GF-D8 (cell line): ENCODE results near the gene GSK3B.
A peak's percentile ranks its signal among the peaks of the same experiment; 100 is the strongest.

ENCODE experiments used
- DNase-seq: peaks from one replicate; lab custom pipeline; 2025; lab: John Stamatoyannopoulos, UW

Gene GSK3B

GRCh38 chr3:120093911-120094775 lies at the start of gene GSK3B:
GSK3B (minus strand) TSS chr3:120094447; CDS start chr3:120093434, 1,013 bp downstream.
- DNase-seq, result peak; percentile 98

GRCh38 chr3:120143676-120144075 lies 49.4 kb upstream of the GSK3B start:
- DNase-seq, result no peak

- DNase-seq, result no peak
Observed at GRCh38 chr3:120142236-120142635, 48.0 kb upstream of the GSK3B start.

GRCh38 chr3:120140098-120140742 lies 46.0 kb upstream of the GSK3B start:
- no peak for DNase-seq

- DNase-seq, result no peak
Observed at GRCh38 chr3:120139140-120139539, 44.9 kb upstream of the GSK3B start.

GRCh38 chr3:120137548-120137947 lies 43.3 kb upstream of the GSK3B start:
- no peak for DNase-seq

GRCh38 chr3:120130656-120131055 lies 36.4 kb upstream of the GSK3B start:
- no peak for DNase-seq

- DNase-seq, result no peak
Observed at GRCh38 chr3:120129718-120130513, 35.7 kb upstream of the GSK3B start.

- no peak for DNase-seq
Observed at GRCh38 chr3:120129051-120129450, 34.8 kb upstream of the GSK3B start.

- DNase-seq, result no peak
Observed at GRCh38 chr3:120125992-120126391, 31.7 kb upstream of the GSK3B start.

- no peak for DNase-seq
Observed at GRCh38 chr3:120119846-120120510, 25.7 kb upstream of the GSK3B start.

GRCh38 chr3:120114981-120115380 lies 20.7 kb upstream of the GSK3B start:
- DNase-seq, result no peak

GRCh38 chr3:120114376-120114775 lies 20.1 kb upstream of the GSK3B start:
- no peak for DNase-seq

- no peak for DNase-seq
Observed at GRCh38 chr3:120113128-120114116, 19.2 kb upstream of the GSK3B start.

- DNase-seq, result no peak
Observed at GRCh38 chr3:120111898-120112297, 17.7 kb upstream of the GSK3B start.

GRCh38 chr3:120103276-120103675 lies 9.0 kb upstream of the GSK3B start:
- no peak for DNase-seq

GRCh38 chr3:120102674-120103073 lies 8.4 kb upstream of the GSK3B start:
- DNase-seq, result no peak

GRCh38 chr3:120102232-120102631 lies 8.0 kb upstream of the GSK3B start:
- no peak for DNase-seq

GRCh38 chr3:120101624-120102023 lies 7.4 kb upstream of the GSK3B start:
- no peak for DNase-seq

- no peak for DNase-seq
Observed at GRCh38 chr3:120100711-120101110, 6.5 kb upstream of the GSK3B start.

- no peak for DNase-seq
Observed at GRCh38 chr3:120098710-120099109, 4.5 kb upstream of the GSK3B start.
